ENCODE data around the gene NCAM1.

The NCAM1 gene

GRCh38 chr11:113072237-113072858, 111.1 kb downstream of the NCAM1 start:
- no peak for DNase-seq
- in situ Hi-C loops (cut with HindIII; ENCODE audit: low pct_ligation_motif_present, low pct_unique_long_range_greater_than_20kb, low sequenced_read_pairs), result no loop called here

- in situ Hi-C loops (cut with HindIII; ENCODE audit: low pct_ligation_motif_present, low pct_unique_long_range_greater_than_20kb, low sequenced_read_pairs), result no loop called here
- DNase-seq, result no peak
Observed at GRCh38 chr11:113073290-113073953, 112.2 kb downstream of the NCAM1 start.

DNA sequence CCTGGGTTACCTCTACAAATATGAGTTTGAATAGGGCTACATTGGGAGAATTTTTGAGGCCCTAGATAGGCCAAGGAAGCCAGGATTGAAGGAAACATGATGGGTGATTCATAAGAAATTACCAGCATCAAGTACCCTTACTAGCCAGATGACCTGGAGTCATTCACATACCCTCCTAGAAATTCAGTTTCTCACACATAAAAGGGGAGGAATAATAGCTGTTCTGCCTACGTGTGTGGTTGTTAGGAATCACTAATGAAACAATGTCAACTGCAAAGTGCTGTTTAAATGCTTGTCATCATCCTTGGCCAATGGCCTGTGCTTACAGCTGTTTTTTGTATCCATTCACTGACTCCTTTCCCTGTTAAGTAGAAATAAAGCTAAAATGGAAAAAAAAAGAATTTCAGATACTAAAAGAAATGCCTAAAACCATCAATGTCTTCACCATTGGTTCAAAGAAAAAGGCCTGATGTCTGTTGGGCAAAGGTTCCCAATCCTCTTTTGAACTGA, 114.4 kb downstream of the NCAM1 start:
- no peak for DNase-seq
- in situ Hi-C loops (cut with HindIII; ENCODE audit: low pct_ligation_motif_present, low pct_unique_long_range_greater_than_20kb, low sequenced_read_pairs), result no loop called here

GRCh38 chr11:113077379-113077778, 116.2 kb downstream of the NCAM1 start:
- DNase-seq, result no peak

DNA sequence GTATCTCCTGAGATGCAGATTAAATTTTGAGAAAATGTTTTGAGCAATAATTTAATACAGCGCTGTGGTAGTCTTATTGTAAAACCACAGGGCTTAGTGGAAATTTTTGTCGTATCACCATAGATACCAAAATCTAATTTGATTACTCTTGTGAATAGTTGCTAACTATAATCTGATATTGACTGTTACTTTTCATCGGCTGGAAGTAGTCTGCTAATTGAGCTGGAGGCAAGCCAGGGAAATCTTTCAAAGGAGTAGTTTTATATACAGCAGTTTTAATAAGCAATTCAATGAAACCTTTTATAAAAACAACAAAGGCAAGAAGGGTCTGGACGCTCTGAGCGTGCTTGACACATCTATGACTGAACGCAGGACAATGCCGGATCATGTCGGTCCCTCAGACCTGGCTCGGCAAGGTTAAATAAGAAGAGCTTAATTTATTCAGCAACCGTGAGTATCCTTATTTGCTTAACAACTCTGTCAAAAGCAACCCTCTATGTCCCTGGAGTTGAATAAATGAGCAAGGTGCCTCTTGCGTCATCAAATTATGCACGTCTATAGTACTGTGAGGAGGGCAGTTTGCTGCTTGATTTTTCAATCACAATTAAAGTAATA, 121.2 kb downstream of the NCAM1 start:
- no peak for DNase-seq

More at GRCh38 chr11:113077379-113077778, 116.2 kb downstream of the NCAM1 start:
- in situ Hi-C loops (cut with HindIII; ENCODE audit: low pct_ligation_motif_present, low pct_unique_long_range_greater_than_20kb, low sequenced_read_pairs), result no loop called here

GRCh38 chr11:113083571-113083970, 122.4 kb downstream of the NCAM1 start:
- in situ Hi-C loops (cut with HindIII; ENCODE audit: low pct_ligation_motif_present, low pct_unique_long_range_greater_than_20kb, low sequenced_read_pairs), result no loop called here
- no peak for DNase-seq

More for the DNA sequence above, 121.2 kb downstream of the NCAM1 start:
- in situ Hi-C loops (cut with HindIII; ENCODE audit: low pct_ligation_motif_present, low pct_unique_long_range_greater_than_20kb, low sequenced_read_pairs), result no loop called here

DNA sequence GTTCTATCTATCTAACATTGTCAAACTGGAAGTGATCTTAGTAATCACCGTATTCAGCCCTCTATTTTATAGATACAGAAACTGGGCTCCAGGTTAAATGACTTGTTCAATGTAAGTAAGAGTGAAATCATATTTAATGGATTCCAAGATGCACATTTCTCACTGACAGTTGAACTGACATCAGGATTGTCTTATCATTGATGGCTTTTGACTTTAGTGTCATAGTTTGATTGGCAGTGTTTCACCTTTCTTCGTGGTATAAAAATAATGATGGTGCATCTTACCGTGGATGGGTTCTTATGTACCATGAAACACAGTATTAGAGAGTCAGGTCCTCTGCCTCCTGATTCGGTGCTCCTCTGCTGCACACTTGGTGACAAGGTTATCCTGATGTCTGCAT, 123.1 kb downstream of the NCAM1 start:
- DNase-seq, result no peak
- in situ Hi-C loops (cut with HindIII; ENCODE audit: low pct_ligation_motif_present, low pct_unique_long_range_greater_than_20kb, low sequenced_read_pairs), result no loop called here

DNA sequence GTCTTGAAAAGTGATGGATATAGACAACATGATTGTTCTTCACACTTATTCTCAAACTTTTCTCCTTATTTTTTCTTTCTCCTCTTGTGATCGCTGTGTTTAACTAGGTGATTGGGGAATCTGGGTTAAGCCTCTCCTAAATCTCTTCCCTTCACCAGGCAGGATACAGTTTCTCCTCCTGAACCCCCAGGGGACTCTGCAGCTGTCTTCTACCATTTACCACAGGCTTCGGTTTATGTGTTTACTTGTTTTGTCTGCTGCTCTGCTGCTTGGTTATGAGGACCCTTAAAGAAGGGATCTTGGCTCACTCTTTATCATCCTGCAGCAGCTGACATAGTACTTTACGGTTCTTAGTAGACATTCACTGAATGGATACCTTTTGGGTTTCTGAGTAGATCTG, 124.2 kb downstream of the NCAM1 start:
- DNase-seq, result no peak
- in situ Hi-C loops (cut with HindIII; ENCODE audit: low pct_ligation_motif_present, low pct_unique_long_range_greater_than_20kb, low sequenced_read_pairs), result no loop called here

GRCh38 chr11:113087706-113088105, 126.5 kb downstream of the NCAM1 start:
- in situ Hi-C loops (cut with HindIII; ENCODE audit: low pct_ligation_motif_present, low pct_unique_long_range_greater_than_20kb, low sequenced_read_pairs), result no loop called here
- no peak for DNase-seq

DNA sequence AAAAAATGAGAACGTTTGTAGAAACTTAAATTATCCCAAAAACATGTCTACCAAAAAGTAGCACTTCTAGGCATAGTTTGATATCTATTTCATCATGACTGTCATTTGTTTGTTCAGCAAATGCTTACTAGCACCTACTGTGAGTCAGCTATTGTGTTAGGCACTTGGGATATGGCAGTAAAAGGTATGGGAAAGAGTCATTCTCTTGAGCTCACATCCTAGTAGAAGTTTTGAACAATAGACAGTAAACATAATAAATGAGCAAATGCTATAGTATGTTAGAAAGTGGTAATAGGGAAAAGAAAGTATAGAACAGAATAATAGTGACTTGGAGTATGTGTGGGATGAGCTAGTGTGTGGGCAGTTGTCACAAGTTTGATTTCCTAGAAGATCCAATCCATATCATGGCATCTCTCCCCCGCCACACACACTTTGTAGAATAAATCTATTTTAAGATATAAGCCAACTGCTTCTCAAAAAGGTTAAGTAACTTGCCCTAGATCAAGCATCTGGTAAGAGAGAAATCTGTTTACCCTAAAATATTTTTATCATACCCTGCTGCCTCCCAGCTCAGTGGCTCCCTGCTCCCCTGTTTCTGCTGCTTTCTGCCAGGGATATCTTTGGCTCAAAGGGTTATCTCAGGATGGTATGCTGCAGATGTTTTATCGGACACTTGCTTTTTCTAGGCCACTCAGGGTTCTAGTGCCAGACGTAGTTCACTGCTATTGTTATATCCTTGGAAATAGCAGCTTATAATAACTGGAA, 129.7 kb downstream of the NCAM1 start:
- in situ Hi-C loops (cut with HindIII; ENCODE audit: low pct_ligation_motif_present, low pct_unique_long_range_greater_than_20kb, low sequenced_read_pairs), result no loop called here
- no peak for DNase-seq

GRCh38 chr11:113091481-113091780, 130.2 kb downstream of the NCAM1 start:
- DNase-seq, result no peak
- in situ Hi-C loops (cut with HindIII; ENCODE audit: low pct_ligation_motif_present, low pct_unique_long_range_greater_than_20kb, low sequenced_read_pairs), result no loop called here

- no peak for DNase-seq
- in situ Hi-C loops (cut with HindIII; ENCODE audit: low pct_ligation_motif_present, low pct_unique_long_range_greater_than_20kb, low sequenced_read_pairs), result no loop called here
Observed at GRCh38 chr11:113096648-113097047, 135.4 kb downstream of the NCAM1 start.

DNA sequence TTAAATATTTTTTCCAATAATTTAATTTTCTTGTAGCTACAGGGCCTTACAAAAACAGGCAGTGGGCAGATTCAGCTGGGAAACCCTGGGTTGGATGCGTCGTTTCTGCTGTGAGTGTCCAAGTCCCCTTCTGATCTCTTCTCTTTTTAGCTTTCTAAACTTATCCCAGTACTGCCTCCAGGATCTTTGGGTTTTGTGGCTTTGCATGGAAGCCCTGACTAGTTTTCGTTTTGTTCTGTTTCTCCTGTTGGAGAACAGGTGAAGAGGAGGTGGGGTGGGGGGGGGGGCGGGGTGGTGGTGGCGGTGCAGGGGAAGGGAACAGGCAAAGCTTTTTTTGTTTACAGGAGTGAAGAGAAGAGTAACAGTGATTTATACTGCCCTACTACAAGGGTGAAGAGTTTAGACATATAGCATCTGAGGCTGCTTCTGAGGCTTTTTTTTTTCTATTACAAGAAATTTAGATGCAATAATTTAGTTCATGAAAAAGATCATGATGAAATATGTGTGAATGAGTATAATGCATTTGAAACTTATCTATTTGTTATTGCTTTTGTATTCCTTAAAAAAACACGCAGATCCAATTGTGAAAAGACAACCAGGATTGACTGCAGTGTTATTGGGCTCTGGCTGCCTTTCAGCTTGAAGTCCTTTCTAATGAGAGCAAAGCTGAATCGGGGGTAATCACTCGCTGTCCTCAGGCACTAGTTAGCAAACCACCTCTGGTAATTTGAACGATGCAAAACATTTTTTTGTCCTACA, 142.9 kb downstream of the NCAM1 start:
- in situ Hi-C loops (cut with HindIII; ENCODE audit: low pct_ligation_motif_present, low pct_unique_long_range_greater_than_20kb, low sequenced_read_pairs), result no loop called here

DNA sequence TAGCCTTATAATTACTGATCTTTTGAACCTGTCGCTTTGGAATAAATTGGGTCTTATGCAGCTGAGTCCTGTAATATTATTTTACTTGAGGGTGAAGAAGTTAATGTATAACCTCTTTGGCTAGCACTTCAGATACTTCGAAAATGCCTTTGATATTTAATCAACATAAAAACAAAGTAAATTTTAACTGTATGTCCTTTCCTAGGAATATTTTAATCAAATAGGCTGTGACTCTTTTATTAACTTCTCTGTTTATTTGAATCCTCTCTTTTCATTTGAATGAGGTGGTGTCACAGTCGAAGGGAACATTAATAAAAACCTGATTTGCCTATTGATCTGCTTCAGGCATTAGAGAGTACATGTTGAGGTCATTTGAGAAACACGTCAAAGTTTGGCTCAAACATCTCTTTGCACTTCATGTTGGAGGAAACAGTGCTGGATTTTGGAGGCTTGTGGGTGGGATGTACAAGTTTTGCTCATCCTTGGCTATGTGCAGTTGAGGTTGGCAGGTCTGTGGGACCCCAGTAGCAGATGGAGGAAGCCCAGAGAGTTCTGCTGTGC, 143.6 kb downstream of the NCAM1 start:
- in situ Hi-C loops (cut with HindIII; ENCODE audit: low pct_ligation_motif_present, low pct_unique_long_range_greater_than_20kb, low sequenced_read_pairs), result no loop called here
- no peak for DNase-seq

More for the DNA sequence above, 142.9 kb downstream of the NCAM1 start:
- no peak for DNase-seq

GRCh38 chr11:113105592-113105991, 144.4 kb downstream of the NCAM1 start:
- in situ Hi-C loops (cut with HindIII; ENCODE audit: low pct_ligation_motif_present, low pct_unique_long_range_greater_than_20kb, low sequenced_read_pairs), result no loop called here

GRCh38 chr11:113106507-113106906, 145.3 kb downstream of the NCAM1 start:
- in situ Hi-C loops (cut with HindIII; ENCODE audit: low pct_ligation_motif_present, low pct_unique_long_range_greater_than_20kb, low sequenced_read_pairs), result no loop called here

More at GRCh38 chr11:113105592-113105991, 144.4 kb downstream of the NCAM1 start:
- no peak for DNase-seq

GRCh38 chr11:113110046-113110445, 148.8 kb downstream of the NCAM1 start:
- no peak for DNase-seq
- in situ Hi-C loops (cut with HindIII; ENCODE audit: low pct_ligation_motif_present, low pct_unique_long_range_greater_than_20kb, low sequenced_read_pairs), result no loop called here

More at GRCh38 chr11:113106507-113106906, 145.3 kb downstream of the NCAM1 start:
- DNase-seq, result peak; percentile 36

- no peak for DNase-seq
- in situ Hi-C loops (cut with HindIII; ENCODE audit: low pct_ligation_motif_present, low pct_unique_long_range_greater_than_20kb, low sequenced_read_pairs), result no loop called here
Observed at GRCh38 chr11:113111156-113111555, 149.9 kb downstream of the NCAM1 start.
